T-helper 1 cell treated with Interleukin-12 subunit alpha and Interleukin-12 subunit beta and Interleukin-4 antibody, amounts not matched to agents 30 μg/mL and 1 μg/mL, for 36 hours (primary cell): ENCODE data around the gene SMARCB1.
A peak's percentile ranks its signal among the peaks of the same experiment; 100 is the strongest.

ENCODE experiments used
- H3K27ac Mint-ChIP-seq: one replicate; pipeline ENCODE4 v1.8.0; 2021; ENCODE audit warnings: mild to moderate bottlenecking, mixed read lengths
- H3K27me3 Mint-ChIP-seq: one replicate; pipeline ENCODE4 v1.8.0; 2021; ENCODE audit warnings: low read depth, mixed read lengths
- H3K36me3 Mint-ChIP-seq: one replicate; pipeline ENCODE4 v1.8.0; 2021; ENCODE audit warnings: low read depth, mixed read lengths
- H3K4me1 Mint-ChIP-seq: one replicate; pipeline ENCODE4 v1.8.0; 2021; ENCODE audit warnings: low read depth, mixed read lengths
- H3K4me3 Mint-ChIP-seq: one replicate; pipeline ENCODE4 v1.8.0; 2021; ENCODE audit warnings: mild to moderate bottlenecking, moderate library complexity, mixed read lengths
- H3K9me3 Mint-ChIP-seq: one replicate; pipeline ENCODE4 v1.8.0; 2021; ENCODE audit warnings: mixed read lengths

SMARCB1 gene

DNA sequence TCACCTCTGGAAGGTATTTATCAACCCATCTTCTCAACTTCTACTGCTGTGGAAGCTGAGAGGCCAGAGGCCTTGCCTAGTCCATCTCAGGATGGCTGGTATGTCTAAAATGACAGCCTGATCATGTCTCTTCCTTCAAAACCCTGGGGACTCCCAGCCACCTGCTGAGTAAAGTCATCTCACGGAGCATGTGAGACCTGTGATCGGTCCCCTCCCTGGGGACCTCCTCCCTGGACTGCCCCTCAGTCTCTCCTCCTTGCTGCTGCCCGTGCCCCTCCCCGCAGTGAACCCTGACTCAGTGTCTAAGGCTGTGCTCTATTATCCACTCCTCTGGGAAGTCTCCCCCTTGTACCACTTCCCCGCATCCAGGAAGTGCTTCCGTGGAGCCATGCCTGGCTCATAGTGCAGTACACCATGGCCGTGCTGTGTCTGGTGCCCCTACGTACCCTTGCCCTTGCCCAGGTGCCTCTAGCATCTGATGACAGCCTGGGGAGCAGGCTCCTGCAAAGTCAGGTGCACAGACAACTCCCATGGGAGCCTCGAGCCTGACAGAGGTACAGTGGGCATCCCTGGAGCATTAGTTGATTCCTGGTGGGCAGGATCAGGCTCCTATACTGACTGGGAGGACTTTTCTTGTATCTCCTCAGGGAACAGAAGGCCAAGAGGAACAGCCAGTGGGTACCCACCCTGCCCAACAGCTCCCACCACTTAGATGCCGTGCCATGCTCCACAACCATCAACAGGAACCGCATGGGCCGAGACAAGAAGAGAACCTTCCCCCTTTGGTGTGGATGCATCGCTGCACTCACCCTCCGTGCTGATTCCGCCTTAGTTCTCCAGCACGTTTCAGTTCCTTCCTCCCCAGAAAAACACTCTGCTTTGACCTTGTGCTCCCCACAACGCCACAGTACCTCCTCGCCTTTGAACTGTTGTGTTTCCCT lies 13.8 kb downstream of the SMARCB1 start:
- Mint-ChIP-seq H3K9me3 (no peaks in the 10 kb centered on the region), H3K36me3 (peaks cover 39% of the 10 kb centered on the region), H3K27me3 (no peaks in the 10 kb centered on the region), H3K4me3 (no peak overlapping the region), H3K27ac (no peak overlapping the region), H3K4me1 (no peaks in the 10 kb centered on the region)

DNA sequence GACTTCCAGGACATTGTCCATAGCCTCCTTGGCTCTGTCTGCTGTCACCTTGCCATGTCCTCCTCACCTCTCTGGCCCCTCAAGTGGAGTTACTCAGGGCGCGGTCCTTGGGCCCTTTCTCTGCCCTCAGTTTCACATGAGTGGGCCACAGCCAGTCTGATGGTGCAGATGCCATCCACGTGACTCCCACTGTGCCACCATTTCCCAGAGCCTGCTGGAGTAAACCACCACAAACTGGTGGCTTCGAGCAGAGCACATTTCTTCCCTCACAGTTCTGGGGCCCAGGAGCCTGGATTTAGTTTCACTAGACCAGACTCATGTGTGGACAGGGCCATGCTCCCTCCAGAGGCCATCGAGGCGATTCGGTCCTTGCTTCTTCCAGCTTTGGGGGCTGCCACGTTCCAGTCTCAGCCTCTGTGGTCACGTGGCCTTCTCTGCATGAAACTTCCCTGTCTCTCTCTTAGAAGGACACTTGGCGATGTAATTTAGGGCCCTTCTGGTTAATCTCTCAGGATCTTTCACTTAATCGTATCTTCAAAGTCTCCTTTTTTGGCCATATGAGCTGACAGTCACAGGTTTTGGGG lies 14.6 kb downstream of the SMARCB1 start:
- no peaks in the 10 kb centered on the region for H3K4me1 Mint-ChIP-seq
- H3K9me3 Mint-ChIP-seq = no peaks in the 10 kb centered on the region

DNA sequence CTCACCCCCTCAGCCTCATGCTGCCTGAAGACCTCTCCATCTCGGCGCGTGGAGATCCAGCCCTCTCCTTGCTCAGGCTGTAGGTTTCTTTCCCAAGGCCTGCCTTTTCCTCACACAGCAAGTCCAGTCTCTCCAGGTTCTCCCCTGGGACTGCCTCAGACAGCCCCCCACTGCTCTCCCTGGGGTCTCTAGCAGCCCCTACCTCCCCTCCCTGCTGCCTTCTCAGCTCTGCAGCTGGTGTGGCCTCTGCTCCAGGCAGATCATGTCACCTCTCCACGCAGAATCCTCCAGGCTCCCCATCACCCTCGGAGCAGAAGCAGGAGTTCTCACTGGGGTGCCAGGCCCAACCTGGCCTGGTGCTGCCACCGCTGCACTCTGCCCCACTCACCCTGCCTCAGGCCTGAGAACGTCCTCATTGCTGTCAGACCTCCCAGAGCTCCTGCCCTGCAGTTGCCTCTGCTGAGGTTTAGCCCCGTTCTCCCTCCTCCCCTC lies 15.2 kb downstream of the SMARCB1 start:
- Mint-ChIP-seq H3K36me3 (peaks cover 40% of the 10 kb centered on the region), H3K27me3 (no peaks in the 10 kb centered on the region), H3K4me3 (no peak overlapping the region), H3K4me1 (no peaks in the 10 kb centered on the region), H3K27ac (no peak overlapping the region), H3K9me3 (no peaks in the 10 kb centered on the region)

More for the DNA sequence above, 14.6 kb downstream of the SMARCB1 start:
- Mint-ChIP-seq H3K27ac (no peak overlapping the region), H3K36me3 (peaks cover 42% of the 10 kb centered on the region), H3K27me3 (no peaks in the 10 kb centered on the region), H3K4me3 (no peak overlapping the region)

DNA sequence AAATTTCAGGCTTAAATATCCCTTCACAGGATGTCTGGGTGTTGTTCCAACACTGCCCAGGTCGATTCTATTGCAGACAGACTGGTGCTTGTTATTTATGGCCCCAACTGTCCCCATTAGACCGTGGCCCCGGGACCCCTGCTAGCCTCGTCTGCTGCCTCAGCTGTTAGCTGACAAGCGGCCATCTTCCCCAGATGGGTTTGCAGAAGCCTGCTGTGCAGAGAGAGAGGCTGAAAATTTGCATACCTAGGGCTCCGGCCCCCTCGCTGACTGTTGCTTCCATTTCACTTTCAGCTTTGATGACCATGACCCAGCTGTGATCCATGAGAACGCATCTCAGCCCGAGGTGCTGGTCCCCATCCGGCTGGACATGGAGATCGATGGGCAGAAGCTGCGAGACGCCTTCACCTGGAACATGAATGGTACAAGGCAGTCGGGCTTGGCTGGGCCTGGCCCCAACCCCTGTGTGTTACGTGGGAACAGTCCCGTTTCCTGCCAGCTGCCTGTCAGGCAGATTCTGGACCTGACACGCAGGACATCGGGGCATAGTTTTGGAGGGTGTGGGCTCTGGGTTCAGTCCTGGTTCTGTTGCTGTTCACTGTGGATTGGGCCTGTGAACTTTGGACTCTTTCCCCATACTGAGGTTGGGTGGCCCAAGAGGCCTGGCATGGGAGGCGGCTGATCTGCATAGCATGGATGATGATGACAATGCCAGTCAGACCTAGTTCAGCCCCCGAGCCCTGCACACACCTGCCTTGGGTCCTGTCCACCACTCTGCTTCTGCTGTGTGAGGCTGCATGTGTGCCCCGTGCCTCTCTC lies 16.4 kb downstream of the SMARCB1 start:
- H3K27me3 Mint-ChIP-seq = no peaks in the 10 kb centered on the region
- H3K4me1 Mint-ChIP-seq = no peaks in the 10 kb centered on the region
- no peak overlapping the region for H3K4me3 Mint-ChIP-seq
- peaks cover 45% of the 10 kb centered on the region for H3K36me3 Mint-ChIP-seq
- no peak overlapping the region for H3K27ac Mint-ChIP-seq
- H3K9me3 Mint-ChIP-seq = no peaks in the 10 kb centered on the region

DNA sequence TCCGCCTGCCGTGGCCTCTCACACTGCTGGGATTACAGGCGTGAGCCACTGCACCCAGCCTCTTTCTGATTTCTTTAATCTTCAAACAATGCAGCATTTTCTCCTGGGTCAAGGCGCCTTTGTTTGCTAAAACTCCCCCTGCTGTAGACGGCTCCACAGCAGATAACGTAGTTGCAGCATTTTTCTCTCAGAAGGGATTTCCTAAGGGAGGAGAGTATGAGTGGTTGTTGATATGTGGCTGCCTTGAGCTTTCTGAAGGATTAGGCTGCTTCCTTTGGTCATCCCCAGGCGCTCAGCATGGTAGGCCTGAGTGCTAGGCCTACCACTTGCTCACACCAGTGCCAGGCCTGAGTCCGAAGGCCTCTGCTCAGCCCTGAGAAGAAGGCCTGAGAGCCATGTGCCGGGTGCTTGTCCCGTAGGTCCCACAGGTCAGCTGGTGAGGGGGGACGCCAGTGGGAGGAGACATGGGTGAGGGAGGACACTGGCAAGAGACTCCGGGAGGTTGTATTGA lies 18.1 kb downstream of the SMARCB1 start:
- Mint-ChIP-seq H3K4me3 (no peak overlapping the region), H3K9me3 (no peaks in the 10 kb centered on the region), H3K4me1 (no peaks in the 10 kb centered on the region), H3K27me3 (no peaks in the 10 kb centered on the region), H3K36me3 (peaks cover 45% of the 10 kb centered on the region), H3K27ac (no peak overlapping the region)

DNA sequence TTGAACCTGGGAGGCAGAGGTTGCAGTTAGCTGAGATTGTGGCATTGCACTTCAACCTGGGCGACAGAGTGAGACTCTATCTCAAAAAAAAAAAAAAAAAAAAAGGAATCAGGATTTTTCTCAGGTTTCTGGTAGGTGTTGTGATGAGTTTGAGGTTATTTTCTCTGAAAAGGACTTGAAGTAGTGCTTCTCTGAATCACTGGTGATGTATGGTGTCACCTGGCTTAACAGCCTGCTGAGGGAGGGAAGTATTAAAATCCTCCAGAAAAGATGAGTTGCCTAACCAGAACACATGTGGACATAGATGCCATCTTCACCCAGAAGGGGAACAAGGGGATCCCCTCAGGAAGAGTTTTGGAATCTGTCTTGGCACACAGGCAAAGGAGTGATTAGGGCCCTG lies 20.1 kb downstream of the SMARCB1 start:
- Mint-ChIP-seq H3K27ac (no peak overlapping the region), H3K4me1 (no peaks in the 10 kb centered on the region), H3K27me3 (no peaks in the 10 kb centered on the region), H3K4me3 (no peak overlapping the region), H3K36me3 (peaks cover 42% of the 10 kb centered on the region), H3K9me3 (no peaks in the 10 kb centered on the region)

DNA sequence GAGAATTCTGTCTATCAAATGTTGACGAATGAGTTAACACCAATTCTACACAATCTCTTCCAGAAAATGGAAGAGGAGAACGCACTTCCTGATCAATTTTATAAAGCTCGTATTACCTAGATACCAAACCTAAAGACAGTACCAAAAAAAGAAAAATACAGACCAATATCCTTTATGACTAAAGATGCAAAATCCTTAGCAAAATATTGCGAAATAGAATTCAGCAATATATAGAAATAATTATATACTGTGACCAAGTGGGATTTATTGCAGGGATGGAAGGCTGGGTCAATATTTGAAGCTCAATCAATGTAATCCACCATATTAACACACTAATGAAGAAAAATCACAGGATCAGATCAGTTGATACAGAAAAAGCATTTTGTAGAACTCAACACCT lies 25.6 kb downstream of the SMARCB1 start:
- Mint-ChIP-seq H3K27ac (no peak overlapping the region), H3K4me3 (no peak overlapping the region), H3K36me3 (peaks cover 32% of the 10 kb centered on the region), H3K9me3 (no peaks in the 10 kb centered on the region), H3K4me1 (no peaks in the 10 kb centered on the region), H3K27me3 (no peaks in the 10 kb centered on the region)

DNA sequence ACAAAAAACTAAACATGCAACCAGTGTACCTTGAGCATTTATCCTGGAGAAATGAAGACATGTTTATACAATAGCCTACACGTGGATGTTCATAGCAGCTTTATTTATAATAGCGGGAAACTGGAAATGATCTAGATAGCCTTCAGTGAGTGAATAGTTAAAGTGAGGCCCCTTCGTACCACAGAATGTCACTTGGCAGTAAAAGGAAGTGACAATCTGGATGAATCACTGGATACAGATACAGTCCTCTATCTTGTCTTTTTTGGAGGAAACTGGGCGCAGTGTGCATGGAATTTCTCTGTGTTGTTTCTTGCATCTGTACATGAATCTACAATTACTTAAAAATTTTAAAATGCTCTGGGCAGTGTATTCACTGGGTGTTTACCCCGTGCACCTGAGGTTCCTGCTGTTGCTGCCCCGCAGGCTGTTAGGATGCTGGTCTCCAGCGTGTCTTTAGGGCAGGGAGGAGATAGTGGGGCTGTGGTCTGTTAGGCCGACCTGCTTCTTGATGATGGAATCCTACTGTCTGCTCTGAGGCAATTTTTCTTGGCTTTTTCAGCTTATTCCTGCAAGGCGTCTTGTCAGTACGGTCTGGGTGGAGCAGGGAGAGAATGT lies 28.9 kb downstream of the SMARCB1 start:
- Mint-ChIP-seq H3K36me3 (peaks cover 38% of the 10 kb centered on the region), H3K9me3 (no peaks in the 10 kb centered on the region), H3K27me3 (no peaks in the 10 kb centered on the region), H3K4me1 (peaks cover 15% of the 10 kb centered on the region), H3K27ac (no peak overlapping the region), H3K4me3 (no peak overlapping the region)

DNA sequence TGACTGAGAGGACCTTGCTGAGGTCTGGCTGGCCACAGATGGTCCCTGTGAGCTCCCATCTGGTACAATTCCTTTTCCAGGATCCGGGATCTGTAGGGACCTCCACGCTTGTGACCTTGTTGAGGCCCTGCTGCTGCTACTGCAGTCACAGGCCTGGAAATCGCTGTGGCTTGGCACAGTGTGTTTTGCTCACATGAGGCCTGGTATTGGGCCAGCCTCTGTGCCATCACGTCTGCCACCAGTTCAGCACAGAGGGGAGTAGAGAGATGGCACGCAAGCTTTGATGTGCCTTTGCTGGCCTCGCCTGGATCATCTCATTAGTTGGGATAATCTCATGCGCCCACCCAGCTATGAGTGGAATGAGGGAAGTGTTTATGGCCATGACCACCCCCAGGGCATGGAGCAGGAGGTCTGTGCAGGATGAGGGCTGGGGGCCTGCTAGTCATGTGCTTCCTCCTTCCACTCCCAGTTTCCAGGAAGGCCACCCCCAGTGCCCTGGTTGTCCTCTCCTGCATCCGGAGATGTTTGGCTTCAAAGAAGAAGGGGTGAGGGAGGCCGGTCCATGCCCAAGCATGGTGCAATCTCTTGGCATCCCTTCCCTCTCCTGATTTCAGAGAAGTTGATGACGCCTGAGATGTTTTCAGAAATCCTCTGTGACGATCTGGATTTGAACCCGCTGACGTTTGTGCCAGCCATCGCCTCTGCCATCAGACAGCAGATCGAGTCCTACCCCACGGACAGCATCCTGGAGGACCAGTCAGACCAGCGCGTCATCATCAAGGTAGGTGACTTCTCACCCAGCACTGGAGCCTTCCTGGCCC lies 29.6 kb downstream of the SMARCB1 start:
- peaks cover 34% of the 10 kb centered on the region for H3K36me3 Mint-ChIP-seq
- H3K4me1 Mint-ChIP-seq = peaks cover 19% of the 10 kb centered on the region
- H3K27me3 Mint-ChIP-seq = no peaks in the 10 kb centered on the region
- no peaks in the 10 kb centered on the region for H3K9me3 Mint-ChIP-seq
- no peak overlapping the region for H3K4me3 Mint-ChIP-seq
- no peak overlapping the region for H3K27ac Mint-ChIP-seq

DNA sequence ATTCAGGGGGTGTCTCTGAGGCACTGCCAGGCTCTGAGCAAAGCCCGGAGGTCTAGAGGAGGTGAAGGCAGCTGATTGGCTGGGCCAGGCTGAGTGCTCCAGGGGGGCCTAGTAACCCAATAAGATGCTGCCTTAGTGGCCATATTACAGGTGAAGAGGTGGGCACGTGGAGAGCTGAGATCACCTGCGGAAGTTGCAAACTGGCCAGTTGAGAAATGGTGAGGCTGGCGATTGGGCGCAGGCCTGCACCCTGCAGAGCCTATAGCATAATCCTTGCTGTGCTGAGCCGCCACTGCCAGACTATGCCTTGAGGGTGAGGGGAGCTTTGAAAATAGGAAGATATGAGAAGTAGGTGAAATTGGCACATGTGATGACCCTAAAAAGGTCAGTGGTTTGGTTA lies 30.4 kb downstream of the SMARCB1 start:
- H3K9me3 Mint-ChIP-seq = no peaks in the 10 kb centered on the region
- H3K27me3 Mint-ChIP-seq = no peaks in the 10 kb centered on the region
- peaks cover 19% of the 10 kb centered on the region for H3K4me1 Mint-ChIP-seq
- H3K27ac Mint-ChIP-seq = no peak overlapping the region
- H3K4me3 Mint-ChIP-seq = no peak overlapping the region
- peaks cover 31% of the 10 kb centered on the region for H3K36me3 Mint-ChIP-seq

DNA sequence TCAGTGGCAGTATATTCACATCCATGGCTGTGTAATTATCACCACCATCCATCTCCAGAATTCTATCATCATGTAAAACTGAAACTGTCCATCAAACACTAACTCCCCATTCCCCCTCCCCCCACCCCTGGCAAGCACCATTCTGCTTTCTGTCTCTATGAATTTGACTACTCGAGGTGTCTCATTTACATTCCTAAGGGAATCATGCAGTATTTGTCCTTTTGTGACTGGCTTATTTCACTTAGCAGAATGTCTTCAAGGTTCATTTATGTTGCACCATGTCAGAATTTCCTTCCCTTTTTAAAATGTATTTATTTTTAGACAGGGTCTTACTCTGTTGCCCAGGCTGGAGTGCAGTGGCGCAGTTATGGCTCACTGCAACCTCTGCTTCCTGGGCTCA lies 31.8 kb downstream of the SMARCB1 start:
- no peaks in the 10 kb centered on the region for H3K27me3 Mint-ChIP-seq
- no peaks in the 10 kb centered on the region for H3K9me3 Mint-ChIP-seq
- H3K4me1 Mint-ChIP-seq = peaks cover 24% of the 10 kb centered on the region
- H3K36me3 Mint-ChIP-seq = peaks cover 37% of the 10 kb centered on the region
- H3K4me3 Mint-ChIP-seq = no peak overlapping the region
- no peak overlapping the region for H3K27ac Mint-ChIP-seq

DNA sequence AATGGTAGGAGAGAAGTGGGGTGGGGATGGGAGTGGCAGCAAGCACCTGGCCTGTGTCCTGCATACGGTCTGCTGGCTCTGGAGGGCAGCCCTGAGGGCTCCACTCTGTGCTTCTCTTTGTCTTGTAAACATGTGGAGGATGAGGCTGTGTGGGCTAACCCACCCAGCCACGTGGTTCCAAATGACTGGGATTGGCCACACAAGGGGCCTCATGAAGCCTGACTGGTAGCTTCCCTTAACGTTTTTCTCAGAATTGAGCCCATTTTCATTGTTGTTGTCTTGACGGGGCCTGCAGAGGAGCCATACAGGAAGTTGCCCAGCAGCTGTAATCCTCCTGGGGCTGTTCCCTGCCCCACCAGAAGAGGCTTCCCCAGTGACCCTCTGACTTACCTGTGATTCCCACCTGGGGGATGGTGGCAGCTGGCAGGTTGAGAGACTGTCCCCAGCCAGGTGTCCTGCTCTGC lies 34.0 kb downstream of the SMARCB1 start:
- peak overlapping the region; percentile 88 for H3K27ac Mint-ChIP-seq
- peak overlapping the region; percentile 44 for H3K4me3 Mint-ChIP-seq
- H3K27me3 Mint-ChIP-seq = no peaks in the 10 kb centered on the region
- H3K36me3 Mint-ChIP-seq = peaks cover 50% of the 10 kb centered on the region
- H3K9me3 Mint-ChIP-seq = no peaks in the 10 kb centered on the region
- peaks cover 34% of the 10 kb centered on the region for H3K4me1 Mint-ChIP-seq

DNA sequence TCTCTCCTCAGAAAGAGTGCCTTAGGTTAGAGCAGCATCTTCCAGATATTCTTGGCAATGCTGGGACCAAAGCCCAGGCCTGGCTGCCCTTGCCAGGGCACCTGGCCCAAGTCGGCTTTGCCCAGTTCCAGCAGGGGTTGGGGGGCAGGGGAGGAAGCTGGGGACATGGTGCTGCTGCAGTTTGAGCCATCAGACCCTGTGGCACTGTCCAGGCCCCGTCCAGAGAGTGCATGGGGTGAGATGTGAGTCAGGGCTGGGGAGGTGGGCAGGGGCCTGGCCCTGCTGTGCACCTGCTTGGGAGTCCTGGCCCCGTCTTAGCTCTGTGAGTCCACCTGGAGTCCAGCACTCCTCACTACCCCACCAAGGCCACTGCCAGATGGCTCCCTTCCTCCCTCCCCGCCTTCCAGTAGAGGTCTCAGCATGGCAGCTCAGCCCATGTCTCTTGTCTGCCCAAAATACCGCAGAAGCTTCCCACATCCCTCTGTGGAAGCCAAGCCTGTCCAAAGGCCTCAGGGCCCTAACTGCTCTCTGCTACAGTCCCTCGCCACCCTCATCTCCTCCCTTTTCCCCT lies 35.4 kb downstream of the SMARCB1 start:
- no peaks in the 10 kb centered on the region for H3K27me3 Mint-ChIP-seq
- H3K4me1 Mint-ChIP-seq = peaks cover 38% of the 10 kb centered on the region
- peaks cover 42% of the 10 kb centered on the region for H3K36me3 Mint-ChIP-seq
- H3K9me3 Mint-ChIP-seq = no peaks in the 10 kb centered on the region
- H3K4me3 Mint-ChIP-seq = no peak overlapping the region
- H3K27ac Mint-ChIP-seq = peak overlapping the region; percentile 72
